Measurements from ENCODE around the gene COCH.

- TF ChIP-seq CTCF (IDR thresholded peaks at IDR 0.05; ENCODE audit: low read depth, low read length): no peak
- no peak for TF ChIP-seq POLR2A (IDR thresholded peaks at IDR 0.05; ENCODE audit: extremely low read depth, insufficient read length)
- no peak for TF ChIP-seq MAX (IDR thresholded peaks at IDR 0.05; ENCODE audit: low read depth, low read length)
- TF ChIP-seq MYC (IDR thresholded peaks at IDR 0.05; ENCODE audit: low read depth, low read length): no peak
Observed at GRCh38 chr14:30854492-30854891, 19.9 kb upstream of the COCH start.

All from NB4 (cell line).